Measurements from ENCODE around the gene MMP17. TPM values are rescaled to one million over a fixed set of nuclear protein-coding genes. Genes with fewer than 3 reads are reported as not detected.

MMP17 gene
- 10 to 100 TPM in 3 of 4 donors, 1 to 10 TPM in 1; 4.6 to 15.4 (median 12.9) TPM for total RNA-seq

DNA sequence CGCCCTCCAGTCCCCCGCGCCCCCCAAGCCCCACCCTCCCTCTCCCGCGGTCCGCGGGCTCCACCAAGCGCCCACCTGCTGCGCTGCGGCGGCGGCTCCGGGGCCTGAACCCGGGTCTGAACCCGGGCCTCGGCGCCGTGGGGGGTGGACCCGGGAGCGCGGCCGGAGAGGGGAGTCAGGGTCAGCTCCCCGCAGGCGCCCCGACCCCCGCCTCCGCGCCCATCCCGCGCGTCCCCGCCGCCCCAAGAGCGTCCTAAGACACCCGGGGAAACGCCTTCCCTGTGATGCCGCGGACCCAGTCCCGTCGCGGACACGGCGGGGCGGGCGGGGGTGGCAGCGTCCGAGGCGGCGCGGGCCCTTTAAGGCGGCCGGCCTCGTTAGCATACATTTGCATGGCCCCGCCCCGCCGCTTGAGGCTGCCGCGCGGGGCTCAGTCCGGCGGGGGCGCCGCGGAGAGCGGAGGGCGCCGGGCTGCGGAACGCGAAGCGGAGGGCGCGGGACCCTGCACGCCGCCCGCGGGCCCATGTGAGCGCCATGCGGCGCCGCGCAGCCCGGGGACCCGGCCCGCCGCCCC, at the start of gene MMP17:
MMP17 (plus strand) TSS at position 433 of the 574 bp plus-strand sequence; CDS start at position 535, 102 bp downstream.
- TF ChIP-seq, protein P1, sequence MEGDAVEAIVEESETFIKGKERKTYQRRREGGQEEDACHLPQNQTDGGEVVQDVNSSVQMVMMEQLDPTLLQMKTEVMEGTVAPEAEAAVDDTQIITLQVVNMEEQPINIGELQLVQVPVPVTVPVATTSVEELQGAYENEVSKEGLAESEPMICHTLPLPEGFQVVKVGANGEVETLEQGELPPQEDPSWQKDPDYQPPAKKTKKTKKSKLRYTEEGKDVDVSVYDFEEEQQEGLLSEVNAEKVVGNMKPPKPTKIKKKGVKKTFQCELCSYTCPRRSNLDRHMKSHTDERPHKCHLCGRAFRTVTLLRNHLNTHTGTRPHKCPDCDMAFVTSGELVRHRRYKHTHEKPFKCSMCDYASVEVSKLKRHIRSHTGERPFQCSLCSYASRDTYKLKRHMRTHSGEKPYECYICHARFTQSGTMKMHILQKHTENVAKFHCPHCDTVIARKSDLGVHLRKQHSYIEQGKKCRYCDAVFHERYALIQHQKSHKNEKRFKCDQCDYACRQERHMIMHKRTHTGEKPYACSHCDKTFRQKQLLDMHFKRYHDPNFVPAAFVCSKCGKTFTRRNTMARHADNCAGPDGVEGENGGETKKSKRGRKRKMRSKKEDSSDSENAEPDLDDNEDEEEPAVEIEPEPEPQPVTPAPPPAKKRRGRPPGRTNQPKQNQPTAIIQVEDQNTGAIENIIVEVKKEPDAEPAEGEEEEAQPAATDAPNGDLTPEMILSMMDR (IDR thresholded peaks at IDR 0.05; ENCODE audit: low read depth) = no peak

DNA sequence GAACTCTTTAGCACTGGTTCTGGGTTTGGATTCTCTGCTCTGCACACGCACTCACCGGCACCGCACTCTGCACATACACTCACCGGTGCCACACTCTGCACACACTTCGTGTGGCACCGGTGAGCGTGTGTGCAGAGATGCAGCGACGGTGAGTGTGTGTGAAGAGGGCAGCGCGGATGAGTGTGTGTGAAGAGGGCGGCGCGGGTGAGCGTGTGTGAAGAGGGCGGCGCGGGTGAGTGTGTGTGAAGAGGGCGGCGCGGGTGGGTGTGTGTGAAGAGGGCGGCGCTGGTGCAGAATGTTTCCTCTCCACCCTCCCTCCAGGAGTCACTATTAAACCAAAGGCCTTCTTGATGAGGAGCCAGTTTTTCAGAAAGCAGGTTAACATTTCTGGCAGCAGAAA, 49.2 kb upstream of the MMP17 start:
- TF ChIP-seq, protein P1 (IDR thresholded peaks at IDR 0.05; ENCODE audit: low read depth) = no peak

DNA sequence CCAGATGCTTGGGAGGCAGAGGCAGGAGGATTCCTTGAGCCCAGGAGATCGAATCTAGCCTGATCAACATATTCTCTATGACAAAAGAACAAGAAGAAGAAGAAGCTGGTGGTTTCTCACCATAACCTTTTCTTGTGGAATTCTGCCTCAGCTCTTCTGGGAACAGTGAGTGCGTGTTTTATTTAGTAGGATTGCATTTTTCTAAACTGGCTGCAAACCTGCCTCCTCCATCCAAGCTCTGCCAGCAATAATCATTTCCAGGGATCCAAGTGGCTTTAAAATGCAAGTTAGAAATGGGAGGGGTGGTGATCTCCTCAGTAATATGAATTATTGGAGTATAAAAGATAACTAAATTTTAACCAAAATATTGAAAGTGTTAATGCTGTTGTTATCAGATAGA, 46.1 kb upstream of the MMP17 start:
- TF ChIP-seq, protein P1 (IDR thresholded peaks at IDR 0.05; ENCODE audit: low read depth) = no peak

DNA sequence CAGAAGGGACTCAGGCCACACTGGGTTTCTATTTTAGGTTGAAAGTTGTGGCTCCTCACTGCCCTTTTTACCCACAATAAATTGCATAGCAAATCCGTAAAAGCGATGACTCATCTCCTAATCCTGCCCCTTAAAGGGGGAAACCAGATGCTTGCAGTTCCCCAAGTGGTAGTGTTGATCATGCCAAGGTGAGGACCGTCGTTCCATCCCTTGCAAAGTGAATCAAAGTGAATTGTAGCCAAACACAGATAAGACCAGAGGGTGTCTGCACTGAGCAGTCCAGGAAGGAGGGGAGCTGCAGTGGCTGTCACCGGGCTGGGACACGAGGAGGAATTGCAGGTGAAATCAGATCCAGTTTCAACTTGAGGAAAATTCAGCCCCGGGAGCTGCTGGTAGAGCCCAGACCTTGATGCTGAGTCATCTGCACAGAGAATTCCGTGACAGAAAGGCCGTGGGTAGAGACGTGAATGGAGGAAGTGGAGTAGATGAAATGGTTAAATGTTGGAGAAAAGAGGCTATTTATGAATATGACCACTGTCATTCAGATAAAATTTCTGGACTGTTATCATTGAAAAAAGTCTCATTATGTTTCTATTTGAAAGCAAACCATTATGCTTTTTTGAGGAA, 44.2 kb upstream of the MMP17 start:
- TF ChIP-seq, protein P1 (IDR thresholded peaks at IDR 0.05; ENCODE audit: low read depth) = no peak

DNA sequence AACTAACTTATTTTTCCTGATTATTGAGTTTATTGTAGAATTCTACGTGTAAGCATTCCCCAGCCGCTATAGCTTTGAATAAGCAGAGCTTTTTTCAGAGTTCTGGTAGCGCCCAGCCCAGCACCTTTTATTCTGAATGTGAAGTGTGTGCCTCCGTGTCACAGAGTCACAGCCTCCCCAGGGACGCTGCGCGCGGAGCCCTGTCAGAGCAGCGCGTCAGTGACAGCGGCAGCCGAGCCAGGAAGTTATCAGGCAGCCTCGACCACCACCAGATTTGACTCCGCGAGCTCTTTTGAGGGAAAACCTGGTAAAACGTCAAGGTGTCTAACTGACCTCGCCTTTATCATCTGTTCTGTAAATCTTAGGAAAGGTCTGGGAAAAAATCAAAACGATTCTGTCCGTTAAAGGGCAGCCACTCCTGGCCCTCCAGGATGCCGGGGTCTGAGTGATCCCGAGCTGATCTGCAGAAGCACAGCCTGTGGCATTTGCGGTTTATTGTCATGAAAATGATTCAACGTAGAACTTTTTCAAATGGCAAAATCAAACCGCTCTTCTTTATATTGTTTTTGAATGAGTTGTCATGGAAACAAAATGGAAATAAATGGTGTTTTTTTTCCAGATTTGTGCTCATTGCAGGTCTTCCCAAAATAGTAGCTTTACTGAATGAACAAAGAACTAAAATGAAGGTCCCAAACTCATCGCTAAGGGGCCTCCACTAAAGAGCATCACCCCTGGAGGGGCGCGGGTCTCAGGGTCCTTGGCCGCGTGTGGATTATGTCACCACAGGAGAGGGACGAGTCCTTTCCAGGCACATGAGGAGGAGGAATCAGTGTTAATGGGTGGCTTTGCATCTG, 43.1 kb upstream of the MMP17 start:
- TF ChIP-seq, protein P1 (IDR thresholded peaks at IDR 0.05; ENCODE audit: low read depth) = no peak

DNA sequence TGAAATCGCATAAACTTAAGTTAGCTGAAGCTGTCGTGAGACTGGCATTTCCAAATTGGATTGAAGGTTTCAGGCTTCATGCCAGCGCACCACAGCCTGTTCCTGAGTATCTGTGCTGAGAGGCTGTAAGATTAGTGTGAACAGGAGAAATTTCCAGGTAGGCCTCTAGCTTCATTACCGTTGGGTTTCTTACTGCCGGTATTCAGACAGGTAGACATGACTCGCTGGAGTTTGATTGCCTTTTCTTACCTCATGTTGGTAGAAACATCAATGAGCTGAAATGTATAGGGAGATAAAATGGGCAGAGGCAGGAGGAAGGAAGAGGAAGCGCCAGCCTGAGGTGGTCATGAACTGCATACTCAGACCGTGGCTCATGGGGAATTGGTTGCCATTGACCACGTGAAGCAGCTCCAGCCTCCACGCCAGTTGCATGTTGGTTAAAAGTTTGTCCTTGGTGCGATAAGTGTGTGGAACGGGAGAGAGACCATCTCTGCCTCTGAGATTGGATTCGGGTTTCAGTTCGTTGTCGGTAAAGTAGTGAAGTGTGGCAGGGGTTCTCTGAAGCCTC, 42.3 kb upstream of the MMP17 start:
- TF ChIP-seq, protein P1 (IDR thresholded peaks at IDR 0.05; ENCODE audit: low read depth) = no peak

DNA sequence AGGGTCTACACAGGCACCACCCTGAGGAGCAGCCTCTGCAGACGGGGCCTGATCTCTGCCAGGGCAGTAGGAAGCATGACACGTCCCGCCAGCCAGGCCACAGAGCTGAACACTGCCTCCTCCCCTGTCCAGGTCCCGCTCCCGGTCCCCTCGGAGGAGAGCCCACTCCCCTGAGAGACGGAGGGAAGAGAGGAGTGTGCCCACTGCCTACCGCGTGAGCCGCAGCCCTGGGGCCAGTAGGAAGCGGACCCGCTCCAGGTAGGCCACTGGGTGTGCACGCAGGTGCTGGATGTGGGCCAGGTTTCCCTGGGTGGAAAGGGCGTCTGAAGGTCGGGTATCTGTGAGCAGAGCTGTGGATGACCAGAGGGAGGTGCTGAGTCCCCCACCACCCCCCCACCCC, 41.9 kb upstream of the MMP17 start:
- TF ChIP-seq, protein P1 (IDR thresholded peaks at IDR 0.05; ENCODE audit: low read depth) = no peak
